CD4-positive, alpha-beta T cell treated with Interleukin-4 for 1 hour (primary cell): ENCODE data around the gene TWF1.
A peak's percentile ranks its signal among the peaks of the same experiment; 100 is the strongest.
"Not testable (repeated sequence)": the region's sequence is repeated elsewhere in the genome, so short reads cannot be mapped to it uniquely, and the experiment has no call there.

Experiments used
- DNase-seq, 2 donors: peaks; one replicate each; pipeline ENCODE4 v3.0.0-alpha.2; 2020 to 2022

The TWF1 gene

DNA sequence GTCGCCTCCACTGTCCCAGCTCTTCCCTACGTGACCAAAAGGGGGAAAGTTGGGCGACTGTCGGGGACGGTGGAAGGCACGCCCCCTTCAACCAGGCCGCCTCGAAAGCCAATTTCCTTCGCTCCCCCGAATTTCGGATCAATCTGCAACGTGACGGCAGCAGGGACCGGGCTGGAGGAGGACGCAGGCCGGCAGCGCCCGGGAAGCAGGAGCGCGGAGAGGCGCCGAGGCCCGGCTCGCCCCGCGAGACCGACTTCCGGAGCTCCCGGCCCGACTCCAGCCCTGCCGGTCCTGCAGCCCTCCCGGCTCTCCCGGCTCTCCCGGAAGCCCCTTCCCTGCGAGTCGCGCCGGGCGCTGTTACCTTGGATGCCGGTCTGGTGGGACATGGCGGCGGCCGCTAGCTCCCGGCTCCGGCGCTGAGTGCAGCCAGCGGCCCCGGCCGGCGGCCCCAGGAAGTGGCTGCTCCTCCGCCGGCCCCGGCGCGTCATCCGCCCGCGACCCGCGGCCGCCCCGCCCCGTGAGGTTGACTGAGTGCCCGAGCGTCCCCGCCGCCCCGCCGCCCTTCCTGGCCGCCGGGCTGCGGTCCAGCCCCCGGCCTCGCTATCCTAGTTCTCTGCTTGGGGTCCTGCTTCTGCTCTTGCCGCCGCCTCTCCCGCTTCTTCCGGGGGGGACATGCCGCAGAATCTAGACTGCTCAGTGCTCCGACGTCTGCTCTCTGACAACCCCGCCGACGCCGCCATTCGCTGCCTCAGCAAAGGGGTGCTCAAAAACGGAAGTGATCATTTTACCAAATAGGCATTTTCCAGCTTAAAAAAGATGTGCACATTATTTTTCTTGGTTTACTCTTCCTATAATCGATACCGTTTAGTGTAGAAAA lies at the start of gene TWF1:
TWF1 (minus strand) TSS at position 458 of the 877 bp plus-strand sequence; CDS start at position 386, 72 bp downstream.
- DNase-seq: peak; percentile 81 to 85

DNA sequence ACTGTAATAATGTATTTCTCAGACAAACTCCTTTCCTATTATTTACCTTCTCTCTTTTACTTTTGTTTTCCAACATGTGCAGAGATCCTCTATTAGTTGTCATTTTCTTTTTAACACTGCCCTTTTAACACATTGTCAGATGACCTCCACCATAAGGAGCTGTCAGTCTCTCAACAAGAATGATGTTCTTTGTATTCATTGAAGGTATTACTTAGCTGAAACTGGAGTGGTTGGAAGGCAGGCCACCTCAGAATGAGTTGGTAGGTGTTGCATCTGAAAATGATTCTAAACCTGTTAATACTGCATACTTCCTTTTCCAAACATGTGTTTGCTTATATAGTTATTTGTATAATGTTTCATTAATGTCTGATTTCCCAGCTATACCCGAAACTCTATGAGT lies 46.6 kb upstream of the TWF1 start:
- DNase-seq: no peak

- no peak for DNase-seq
Observed at GRCh38 chr12:43848786-43849185, 42.7 kb upstream of the TWF1 start.

DNA sequence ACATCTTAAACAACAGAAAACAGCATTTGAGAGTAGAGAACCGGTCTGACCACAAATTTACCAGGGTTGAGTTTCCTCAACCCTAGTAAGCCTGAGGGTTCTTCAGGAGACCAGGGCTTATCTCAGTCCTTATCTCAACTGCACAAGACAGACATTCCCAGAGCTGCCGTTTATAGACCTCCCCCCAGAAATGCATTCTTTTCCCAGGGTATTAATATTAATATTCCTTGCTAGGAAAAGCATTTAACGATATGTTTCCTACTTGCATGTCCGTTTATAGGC lies 42.0 kb upstream of the TWF1 start:
- DNase-seq: no peak

- not testable (repeated sequence) for DNase-seq
Observed at GRCh38 chr12:43847425-43848225, 41.5 kb upstream of the TWF1 start.

GRCh38 chr12:43842259-43842658 lies 36.1 kb upstream of the TWF1 start:
- DNase-seq: no peak

GRCh38 chr12:43841253-43841652 lies 35.1 kb upstream of the TWF1 start:
- DNase-seq: no peak

DNA sequence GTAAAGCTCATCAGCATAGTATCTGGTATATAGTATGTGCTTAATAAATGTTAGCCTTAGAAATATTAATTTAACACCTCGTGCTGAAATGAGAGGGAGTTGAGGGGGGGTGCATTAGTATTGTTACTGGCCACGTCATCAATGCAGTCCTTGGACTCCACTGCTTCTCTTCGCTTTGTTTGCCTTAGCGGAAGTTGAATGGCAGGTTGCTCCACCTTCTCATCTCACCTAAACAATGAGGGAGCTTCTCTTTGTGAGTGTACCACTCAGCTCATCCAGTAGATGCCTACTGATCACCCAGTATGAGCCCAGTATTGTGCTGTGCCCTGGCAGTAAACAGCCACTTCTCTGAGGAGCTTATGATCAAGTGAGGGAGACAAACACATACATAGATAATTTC lies 34.2 kb upstream of the TWF1 start:
- DNase-seq: no peak

DNA sequence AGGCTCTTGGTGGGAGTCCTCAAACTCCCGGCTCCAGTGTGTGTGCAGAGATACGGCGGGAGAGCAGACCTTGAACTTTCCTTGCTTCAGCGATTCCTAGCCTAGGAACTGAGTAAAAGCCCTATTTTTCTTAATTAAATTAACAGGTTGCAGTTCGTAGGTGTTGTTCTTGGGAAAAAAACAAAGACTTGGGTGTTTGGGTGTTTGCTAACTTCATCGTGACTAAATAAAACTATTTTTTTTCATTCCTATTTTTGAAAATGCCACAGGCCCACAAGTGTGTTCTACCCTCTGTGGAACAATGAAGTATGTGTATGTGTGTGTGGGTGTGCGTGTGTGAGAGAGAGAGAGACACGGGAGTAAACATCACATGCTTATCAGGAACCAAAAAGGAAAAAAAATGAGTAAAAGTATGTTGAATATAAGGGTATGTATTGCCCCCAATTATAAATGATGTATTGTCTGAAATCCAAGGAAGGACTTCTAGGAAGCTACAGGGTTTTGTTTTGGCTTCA lies 30.4 kb upstream of the TWF1 start:
- peak in 1 of 2 donors; percentile 24 for DNase-seq

GRCh38 chr12:43835656-43836474 lies 29.7 kb upstream of the TWF1 start, which contains the start of gene TMEM117:
TSS of gene TMEM117 (plus strand) at chr12:43836081.
- DNase-seq: peak; percentile 53 to 65

GRCh38 chr12:43835264-43835655 lies 29.1 kb upstream of the TWF1 start:
- no peak for DNase-seq

DNA sequence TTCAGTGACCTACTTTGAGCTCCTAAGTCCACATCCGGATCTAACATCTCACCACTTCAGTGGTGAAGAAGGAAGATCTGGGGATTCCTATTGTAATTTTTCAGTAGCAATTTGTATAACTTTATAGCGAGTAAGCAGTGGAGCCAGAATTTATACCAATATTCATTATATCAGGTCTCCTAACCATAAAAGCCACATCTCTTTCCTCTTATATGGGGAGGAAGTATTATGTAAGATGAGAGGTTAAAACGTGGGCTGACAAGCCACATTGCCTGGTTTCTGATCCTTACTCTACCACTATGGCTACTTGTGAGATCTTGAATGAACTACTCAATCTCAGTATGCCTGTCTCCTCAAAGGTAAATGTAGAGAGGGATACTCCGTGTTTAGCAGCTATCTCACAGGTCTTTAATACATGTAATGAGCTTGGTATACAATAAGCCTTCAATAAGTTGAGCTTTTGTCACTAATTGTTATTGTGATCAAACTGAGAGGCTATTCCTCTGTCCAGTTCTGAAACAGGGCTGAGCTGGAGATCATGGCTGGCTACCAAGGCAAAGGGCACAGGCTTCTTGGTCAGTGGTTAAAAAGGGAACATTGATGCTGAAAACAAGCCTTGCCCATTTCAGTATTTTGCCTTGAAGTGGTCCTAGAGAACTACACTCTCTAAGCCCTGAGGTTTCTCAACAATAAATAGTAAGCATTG lies 26.5 kb upstream of the TWF1 start:
- peak in 1 of 2 donors; percentile 47 for DNase-seq

- no peak for DNase-seq
Observed at GRCh38 chr12:43827093-43827492, 21.0 kb upstream of the TWF1 start.

DNA sequence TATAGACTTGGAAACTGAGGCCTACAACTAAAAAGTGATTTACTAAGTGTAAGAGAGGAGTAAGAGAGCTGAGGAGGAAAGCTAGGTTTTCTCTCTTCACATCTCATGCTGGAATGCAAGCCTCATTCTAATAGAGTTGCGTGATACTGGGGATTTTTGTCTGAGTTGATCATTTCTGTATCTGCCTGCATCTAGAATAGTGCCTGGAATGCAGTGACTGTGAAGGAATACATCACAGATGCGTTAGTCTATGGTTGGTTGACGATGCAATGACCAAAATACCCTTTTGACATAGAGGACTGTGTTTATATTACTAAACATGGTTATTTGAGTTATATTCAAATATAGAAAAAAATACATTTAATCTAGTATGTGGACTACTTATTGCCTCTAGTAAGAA lies 20.6 kb upstream of the TWF1 start:
- no peak for DNase-seq

- no peak for DNase-seq
Observed at GRCh38 chr12:43824207-43824775, 18.2 kb upstream of the TWF1 start.

GRCh38 chr12:43816168-43816567 lies 10.1 kb upstream of the TWF1 start:
- no peak for DNase-seq

- no peak for DNase-seq
Observed at GRCh38 chr12:43815416-43815815, 9.3 kb upstream of the TWF1 start.

GRCh38 chr12:43812926-43813325 lies 6.8 kb upstream of the TWF1 start:
- no peak for DNase-seq

- no peak for DNase-seq
Observed at GRCh38 chr12:43812057-43812456, 5.9 kb upstream of the TWF1 start.

DNA sequence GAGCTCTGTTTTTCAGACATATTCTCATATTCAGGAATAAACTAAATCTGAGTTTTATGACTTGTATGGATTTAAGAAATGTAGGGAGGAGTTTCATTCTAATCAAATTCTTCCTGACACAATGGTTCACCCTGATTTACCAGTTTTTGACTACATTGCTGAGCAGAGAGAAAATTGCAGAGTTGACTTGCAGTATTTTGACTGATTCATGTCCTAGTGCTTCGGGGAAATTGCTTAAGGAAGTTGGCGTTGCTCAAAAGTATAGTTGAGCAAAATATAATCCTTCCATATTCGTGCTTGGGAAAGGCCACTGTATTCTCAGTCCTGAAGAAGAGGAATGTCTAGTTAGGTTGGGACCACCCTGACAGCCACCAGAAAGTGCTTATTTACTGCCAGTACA lies 1.3 kb upstream of the TWF1 start:
- no peak for DNase-seq

GRCh38 chr12:43806737-43807072 lies 588 bp upstream of the TWF1 start:
- DNase-seq: no peak
